LoVo (cell line): ENCODE measurements around the gene CFAP90.
A peak's percentile ranks its signal among the peaks of the same experiment; 100 is the strongest.

Experiments
- DNase-seq: peaks from one replicate; pipeline ENCODE4 v3.0.0-alpha.2; 2016; ENCODE audit warnings: low spot score

CFAP90 gene

DNA sequence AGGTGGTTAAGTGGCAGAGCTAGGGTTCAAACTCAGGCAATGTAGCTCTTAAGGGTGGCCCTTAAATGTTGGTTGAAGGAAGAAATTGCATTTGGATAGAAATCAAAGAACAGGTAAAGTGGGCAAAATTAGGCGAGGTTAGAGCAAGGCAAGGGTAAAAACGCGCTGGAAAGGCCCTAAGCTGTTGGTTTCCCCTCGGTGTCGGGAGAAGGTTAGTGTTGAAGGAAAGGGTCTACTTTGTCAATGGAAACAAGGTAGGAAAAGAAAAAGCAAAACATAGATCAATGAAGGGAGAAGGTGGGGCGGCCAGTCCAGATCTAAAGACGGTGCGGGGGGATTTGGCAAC is 17.5 kb upstream of the CFAP90 start:
- DNase-seq: no peak

DNA sequence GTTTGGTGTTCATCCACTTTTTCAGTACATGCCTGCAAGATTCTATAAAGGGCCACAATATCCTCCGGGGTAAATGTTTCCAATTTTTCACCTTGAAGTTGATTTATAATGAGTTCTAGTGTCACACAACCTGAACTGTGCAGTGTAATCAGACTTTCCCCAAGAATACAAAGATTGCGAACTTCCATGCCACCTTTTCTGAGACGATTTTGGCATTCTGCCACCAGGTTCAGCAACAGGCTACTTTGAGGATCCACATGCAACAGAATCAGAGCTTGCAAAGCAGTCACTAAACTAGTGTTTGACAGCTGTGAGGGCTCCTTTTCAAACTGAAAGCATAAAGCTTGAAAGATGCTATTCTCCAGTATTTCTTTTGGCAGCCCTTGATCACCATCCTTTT is 16.3 kb upstream of the CFAP90 start:
- DNase-seq: no peak

DNA sequence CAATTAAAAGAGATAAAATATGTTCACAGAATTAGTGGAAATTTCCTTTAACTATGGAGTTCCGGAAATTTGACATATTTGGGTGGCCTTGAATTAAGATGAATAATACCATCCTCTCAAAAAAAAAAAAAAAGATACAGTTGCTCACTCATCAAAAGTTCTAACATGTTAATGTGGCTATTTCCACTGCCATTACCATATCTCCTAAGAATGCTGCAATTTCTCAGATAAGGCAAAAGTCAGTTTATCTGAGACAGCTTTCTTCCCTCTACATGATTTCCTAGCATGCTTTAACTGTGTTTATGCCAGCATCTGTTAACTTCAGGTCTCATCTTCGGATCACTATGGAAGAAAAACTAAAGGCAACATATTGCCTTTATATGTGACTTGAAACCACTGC is 15.3 kb upstream of the CFAP90 start:
- DNase-seq: no peak

DNA sequence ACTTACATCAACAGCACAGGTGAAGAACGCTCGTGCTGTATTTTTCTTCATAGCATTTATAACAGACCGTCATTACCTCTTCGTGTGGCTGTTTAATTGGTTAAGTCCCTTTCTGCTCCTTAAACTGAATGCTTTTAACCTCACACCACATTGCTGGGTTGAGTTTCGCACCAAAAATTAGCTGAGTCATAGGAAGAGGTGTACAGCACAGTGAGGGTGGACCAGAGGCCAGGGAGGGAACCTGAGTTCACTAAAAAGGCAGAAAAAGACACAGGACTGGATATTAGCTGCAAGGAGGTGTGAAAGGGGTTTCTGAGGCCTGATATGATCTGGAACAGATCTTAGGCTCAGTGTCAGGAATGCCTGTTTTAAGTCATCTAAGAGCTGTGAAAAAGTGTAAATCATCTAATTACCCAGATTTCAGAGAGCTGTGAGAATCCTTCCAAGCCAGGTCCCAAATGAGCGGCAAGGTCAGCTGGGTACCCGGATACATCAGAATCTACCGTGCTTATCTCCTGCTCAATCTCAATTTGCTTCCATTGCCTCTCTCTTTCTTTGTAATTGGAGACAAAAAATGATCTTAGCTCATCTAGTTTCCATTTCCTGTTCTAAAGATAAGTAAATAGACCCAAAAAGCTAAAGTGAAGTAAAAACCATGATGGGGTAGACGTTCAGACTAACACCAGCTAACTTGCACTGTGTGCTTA is 7.1 kb upstream of the CFAP90 start:
- DNase-seq: no peak

DNA sequence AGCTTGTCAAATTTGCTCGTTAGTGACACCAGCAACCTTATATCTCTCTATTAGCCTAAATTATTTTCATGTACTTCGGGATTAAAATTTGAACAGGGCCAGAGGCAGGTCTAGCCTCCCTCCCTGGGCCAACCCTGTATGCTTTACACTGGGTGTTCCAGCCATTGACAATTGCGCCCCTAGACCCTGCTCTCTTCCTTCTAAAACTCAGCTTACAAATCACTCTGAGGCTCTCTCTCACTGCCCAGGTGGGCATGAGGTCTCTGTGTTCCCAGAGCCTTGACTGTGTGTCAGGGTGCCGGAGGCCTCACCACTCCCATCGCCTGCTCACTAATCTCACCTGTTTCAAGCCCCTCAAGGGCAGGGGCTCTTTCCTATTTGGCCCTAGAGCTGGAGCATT is 6.4 kb upstream of the CFAP90 start:
- DNase-seq: no peak

DNA sequence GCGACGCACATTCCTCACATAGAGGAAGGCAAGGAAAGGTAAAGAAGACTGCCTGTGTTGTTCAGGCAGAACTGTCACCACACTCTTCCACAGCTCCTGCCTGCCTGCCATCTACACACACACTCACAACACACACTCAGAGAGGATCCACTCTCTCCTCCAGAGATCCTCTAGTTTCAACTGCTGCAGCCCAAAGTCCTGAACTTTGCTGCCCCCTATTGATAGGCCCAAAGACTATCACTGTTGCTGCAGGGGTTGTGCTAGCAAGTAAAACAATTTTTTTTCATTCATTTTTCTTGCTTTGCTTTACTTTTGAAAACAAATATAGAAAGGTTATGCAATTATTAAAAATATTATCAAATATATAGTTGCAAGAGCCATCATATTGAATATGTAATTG is 5.9 kb upstream of the CFAP90 start:
- no peak for DNase-seq

DNA sequence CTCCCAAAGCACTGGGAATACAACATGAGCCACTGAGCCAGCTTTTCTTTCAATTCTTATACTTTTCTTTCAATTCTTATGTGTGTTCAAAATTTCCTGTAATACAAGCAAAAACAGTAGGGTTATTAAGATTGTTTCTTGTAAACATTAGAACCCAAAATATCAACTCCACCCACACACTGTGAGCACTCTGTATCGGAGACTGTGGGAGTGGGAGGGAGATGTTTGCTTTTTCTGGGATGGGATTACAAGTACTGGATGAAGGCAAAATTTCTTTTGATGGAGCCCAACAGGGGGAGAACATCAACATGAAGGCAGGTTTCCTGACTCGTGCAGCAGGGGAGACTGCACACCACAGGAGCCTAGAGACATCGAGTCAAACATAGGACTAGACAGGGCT is 4.7 kb upstream of the CFAP90 start:
- no peak for DNase-seq

DNA sequence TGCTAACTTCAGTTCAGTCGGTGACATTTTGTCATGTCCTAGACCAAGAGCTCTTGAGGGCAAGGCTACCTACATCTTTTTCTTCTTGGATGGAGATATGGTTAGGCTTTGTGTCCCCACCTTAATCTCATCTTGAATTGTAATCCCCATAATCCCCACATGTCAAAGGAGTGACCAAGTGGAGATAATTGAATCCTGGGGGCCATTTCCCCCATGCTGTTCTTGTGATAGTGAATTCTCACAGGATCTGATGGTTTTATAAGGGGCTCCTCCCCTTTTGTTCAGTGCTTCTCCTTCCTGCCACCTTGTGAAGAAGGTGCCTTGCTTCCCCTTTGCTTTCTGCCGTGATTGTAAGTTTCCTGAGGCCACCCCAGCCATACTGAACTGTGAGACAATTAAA is 2.1 kb upstream of the CFAP90 start:
- DNase-seq: no peak

DNA sequence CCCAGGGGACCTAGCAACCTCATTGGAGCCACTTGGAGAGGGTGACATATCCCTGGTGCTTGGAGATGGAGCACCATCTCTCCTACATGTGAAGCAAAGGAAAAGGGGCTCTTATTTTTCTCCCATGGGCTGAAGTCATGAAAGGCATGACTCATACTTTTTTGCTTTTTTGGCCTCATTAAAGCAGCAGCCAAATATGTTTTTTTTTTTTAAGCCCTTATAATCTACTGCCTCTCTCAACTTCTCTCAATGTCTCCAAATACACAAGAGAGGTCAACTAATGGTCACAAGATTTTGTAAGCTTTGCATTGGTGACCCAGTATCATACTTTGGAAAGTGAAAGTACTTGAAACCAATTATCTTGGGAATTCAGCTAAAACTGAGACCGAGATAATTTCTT is 1.6 kb upstream of the CFAP90 start:
- DNase-seq: no peak

DNA sequence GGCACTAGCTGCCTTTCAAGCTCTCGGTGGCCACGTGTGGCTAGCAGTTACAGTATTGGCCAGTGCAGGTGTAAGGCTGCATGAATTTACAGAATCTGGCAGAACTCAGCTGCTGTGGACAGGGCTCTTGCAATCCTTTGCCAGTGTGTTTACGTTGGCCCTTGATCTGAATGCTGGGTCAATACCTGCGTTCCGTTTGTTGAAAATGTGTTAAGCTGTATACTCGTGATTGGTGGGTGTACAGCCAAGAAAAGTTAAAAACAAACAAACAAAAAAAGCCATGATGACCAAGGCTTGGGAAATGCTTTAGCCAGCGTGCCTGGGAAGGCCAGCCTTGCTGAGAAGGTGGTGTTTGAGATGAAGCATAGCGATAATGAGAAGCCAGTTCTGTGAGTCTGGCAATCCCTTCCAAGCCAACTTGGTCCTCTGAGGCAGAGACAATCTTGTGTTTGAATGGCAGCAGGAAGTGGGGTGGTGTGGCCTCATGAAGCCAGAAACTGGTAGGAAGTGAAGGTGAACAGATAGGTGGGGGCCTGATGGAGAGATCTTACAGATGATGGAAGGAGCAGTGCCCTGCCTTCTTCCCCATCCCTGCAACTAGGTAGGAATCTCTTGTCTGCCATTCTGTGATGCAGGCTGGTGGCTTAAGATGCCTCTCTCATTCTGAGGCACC is 820 bp upstream of the CFAP90 start:
- DNase-seq: no peak

DNA sequence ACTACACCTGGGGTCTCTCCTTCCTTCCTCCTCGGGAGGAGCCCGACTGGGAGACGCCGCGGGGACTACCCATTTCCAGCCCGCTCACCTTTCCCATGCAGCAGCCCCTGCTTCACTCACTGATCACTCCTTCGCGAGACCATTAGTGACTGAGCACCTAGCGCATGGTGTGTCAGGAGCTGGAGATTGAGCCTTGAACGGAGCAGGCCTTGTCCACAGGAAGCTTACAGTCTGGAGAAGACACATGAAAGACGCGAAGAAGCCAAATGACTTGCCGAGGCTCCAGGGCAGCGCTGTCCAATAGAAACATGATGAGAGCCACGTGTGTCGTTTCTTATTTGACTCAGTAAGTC is 283 bp upstream of the CFAP90 start:
- DNase-seq: no peak

DNA sequence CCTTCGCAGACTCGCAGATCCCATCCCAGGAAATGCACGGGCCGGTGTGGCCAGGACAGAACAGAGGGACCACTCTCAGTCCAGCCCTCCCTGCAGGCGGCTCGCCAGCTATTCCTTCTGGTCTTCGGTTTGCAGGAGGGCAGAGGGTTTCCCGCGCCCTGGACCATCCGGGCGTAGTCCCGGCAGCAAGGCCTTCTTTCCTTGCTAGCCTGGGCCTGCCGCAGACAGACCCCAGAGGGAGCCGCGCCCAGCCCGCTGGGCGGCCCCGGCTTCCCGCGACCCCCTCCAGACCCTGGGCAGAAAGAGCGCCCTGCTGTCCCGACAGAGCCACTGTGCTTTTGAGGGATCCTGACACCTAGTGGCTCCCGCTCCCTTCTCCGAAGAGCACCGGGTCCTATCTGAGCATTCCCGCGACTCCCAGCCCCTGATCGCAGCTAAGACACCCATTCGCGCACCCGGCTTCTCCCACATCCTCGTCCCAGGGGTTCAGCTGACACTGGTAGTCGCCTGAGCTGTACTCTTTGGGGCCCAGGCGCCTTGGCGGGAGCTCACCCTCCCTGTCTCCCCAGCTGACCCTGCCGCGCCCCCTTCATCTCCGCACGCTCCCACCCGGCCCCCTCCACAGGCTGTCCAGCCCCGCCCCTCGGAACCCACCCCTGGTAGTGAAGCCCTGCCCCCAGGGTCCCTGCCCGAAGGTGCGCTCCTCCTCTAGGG is 1.1 kb downstream of the CFAP90 start:
- DNase-seq: no peak

DNA sequence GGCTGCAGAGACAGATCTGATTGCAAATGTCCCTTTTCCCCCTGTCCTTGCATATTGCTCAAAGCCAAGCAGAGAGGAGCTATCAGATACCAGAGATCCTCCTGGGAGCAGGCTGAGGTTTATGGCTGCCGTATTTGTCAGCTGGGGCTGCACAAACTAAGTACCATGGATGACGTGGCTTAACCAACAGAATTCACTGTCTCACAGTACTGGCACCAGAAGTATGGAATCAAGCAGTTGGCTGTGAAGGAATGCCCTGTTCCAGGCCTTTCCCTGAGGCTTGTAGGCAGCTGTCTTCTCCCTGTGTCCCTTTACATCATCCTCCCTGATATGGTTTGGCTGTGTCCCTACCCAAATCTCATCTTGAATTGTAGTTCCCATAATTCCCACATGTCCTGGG is 2.6 kb downstream of the CFAP90 start:
- DNase-seq: no peak

DNA sequence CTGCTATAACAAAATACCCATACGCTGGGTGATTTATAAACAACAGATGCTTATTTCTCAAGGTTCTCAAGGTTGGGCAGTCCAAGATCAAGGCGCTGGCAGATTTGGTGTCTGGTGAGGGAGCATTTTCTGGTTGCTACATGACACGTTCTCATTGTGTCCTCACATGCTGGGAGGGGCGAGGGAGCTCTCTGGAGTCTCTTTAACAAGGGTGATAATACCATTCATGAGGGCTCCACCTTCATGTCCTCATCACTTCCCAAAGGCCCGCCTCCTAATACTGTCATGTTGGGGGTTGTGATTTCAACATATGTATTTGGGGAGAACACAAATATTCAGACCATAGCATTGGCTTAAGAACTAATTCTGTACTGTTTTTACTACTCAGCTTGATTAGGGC is 4.6 kb downstream of the CFAP90 start:
- no peak for DNase-seq

DNA sequence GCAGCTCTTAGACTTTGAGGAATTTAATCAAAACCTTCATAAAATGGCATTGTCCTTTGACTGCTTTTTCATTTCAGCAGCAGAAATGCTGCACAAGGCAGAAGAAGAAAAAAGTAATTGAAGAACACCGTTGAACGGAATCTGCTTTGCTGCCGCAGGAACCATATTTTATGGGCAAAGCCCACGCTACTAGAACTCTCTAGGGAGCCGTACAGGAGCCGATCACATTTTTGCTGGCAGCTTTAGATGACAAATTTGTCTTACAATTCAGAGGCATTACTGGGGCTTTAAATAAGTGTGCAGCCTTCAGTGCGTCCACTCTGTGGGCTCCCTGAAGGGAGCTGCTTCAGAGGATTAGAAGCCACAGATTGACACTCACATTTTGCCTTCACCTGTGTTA is 5.4 kb downstream of the CFAP90 start:
- no peak for DNase-seq

DNA sequence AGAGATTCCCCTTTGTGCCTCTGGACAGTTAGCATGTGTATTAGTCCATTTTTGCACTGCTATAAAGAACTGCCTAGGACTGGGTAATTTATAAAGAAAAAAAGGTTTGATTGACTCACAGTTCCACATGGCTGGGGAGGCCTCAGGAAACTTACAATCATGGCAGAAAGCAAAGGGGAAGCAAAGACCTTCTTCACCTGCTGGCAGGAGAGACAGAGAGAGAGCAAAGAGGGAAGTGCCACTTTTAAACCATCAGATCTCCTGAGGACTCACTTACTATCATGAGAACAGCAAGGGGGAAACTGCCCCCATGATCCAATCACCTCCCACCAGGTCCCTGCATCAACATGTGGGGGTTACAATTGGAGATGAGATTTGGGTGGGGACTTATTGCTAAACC is 6.0 kb downstream of the CFAP90 start:
- no peak for DNase-seq

DNA sequence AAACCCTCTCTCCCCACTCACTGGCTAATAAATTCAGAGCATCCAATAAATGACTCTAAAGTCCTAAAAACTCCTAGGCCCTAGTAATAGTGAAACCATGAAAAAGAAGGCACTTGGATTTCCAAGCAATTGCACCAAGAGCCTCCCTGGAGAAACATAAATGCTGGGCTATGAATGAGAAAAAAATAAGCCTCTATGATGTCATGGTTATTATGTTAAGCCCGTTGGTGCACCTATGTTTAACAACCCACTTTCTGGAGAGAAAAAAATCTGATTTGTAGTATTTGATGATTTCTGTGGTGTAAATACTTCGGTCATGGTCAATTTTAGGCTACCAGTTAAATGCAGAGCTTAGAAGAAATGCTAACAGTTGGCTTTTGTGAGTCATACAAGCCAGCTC is 8.4 kb downstream of the CFAP90 start:
- no peak for DNase-seq

DNA sequence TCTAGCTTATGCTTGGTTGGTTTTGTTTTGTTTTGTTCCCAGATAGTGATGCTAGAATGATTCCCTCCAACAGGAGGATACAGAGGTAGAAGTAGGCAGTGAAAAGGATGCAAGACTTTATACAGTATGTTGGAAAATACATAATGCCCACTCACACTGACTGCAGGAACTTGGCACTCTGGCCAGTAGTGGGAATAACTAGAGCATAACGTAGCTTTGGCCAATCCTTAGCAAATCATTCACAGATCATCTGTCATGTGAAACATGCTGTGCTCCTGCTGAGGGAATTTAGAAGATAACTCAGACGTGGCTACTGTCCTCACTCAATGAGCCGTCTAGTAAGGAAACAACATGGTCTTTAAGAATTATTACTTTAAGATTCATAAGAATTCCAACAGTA is 13.5 kb downstream of the CFAP90 start:
- DNase-seq: no peak

DNA sequence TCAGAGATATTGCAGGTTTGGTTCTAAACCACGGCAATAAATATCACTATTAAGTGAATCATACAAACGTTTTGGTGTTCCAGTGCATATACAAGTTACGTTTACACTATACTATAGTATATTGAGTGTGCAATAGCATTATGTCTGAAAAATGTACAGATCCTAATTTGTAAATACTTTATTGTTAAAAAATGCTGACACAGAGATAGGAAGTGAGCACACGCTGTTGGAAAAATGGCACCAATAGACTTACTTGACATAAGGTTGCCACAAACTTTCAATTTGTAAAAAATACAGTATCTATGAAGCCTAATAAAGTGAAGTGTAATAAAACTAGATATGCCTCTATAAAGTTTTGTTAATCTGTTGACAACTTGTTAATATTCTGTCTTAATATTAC is 16.0 kb downstream of the CFAP90 start:
- no peak for DNase-seq

DNA sequence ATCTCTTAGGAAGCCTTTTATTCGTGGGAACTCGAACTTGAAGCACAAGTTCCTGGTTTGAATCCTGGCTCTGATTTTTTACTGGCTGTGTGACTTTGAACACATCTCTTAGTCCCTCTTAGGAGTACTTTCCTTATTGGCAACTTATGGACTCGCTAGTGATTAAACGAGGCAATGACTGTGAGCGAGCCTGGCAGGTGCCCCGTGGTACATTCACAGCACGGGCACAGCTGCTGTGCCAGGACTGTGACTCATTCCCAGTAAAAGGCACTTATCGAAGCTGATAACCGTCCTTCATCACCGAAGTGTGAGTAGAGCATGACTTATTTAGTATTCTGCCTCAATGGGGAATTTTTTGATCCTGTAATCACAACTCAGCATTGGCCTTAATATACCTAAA is 22.7 kb downstream of the CFAP90 start:
- DNase-seq: peak; percentile 16

DNA sequence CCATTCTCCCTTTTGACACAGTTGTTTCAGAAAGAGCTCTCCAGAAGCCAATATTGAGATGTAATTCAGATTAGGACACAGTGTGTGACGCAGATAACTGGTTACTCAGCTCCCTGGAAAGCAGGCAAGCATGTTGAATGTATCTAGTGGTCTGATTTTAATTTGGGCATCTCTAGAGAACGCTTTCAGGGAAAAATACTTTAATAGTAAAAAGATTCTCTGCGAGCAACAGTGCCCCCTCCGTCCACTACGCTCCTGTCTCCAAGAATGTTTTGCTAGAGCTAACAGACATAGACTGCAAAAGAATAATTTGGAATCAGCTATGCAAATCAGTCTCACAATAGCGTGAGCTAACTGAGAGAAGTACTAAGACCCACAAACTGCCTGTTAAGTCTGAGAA is 23.3 kb downstream of the CFAP90 start:
- DNase-seq: no peak

DNA sequence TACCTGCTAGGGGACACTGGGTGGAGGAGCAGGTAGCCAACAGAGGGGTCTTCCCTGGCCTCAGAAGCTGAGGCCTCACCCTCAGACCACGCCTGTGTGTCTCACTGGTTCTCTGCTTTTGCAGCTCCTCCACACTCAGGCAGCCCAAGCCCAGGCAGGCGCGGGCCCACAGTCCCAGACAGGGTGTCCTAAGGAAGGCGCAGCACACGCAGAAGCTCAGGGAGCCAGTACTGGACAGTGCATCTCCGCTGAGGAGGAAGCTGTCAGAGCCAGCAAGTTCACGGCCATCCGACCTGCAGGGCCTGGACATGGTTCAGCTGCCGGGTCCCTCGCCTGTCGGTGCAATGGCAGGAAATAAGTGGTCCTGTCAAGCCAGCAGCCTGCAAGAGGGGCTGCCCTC is 25.3 kb downstream of the CFAP90 start:
- no peak for DNase-seq

DNA sequence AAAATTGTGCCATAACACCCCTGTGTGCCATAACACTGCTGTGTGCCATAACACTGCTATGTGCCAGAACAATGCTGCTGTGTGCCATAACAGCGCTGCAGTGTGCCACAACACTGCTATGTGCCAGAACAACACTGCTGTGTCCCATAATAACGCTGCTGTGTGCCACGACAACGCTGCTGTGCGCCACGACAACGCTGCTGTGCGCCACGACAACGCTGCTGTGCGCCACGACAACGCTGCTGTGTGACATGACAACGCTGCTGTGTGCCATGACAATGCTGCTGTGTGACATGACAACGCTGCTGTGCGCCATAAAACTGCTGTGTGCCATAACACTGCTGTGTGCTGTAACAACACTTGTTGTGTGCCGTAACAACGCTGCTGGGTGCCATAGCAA is 25.9 kb downstream of the CFAP90 start:
- DNase-seq: no peak

DNA sequence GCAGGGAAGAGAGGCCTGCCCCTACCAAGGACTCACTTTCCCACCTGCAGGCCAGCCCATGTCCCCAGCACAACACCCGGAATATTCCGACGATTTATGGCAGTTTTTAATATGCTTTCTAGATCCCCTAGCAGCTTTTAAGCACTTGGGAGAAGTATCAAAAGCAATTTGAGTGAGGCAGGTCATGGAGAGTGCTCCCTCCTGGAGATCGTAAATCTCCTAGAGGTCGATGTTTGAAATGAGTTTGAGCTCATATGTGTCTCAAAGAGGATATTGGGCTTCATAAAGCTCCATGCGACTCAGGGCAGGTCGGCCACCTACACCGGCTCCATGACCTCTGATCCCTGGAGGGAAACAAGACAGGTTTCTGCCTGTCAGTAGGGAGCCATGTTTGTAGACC is 27.3 kb downstream of the CFAP90 start:
- no peak for DNase-seq
